K562 (cell line): ENCODE data around the gene ZNF385C. TPM values are rescaled to one million over a fixed set of nuclear protein-coding genes. Genes with fewer than 3 reads are reported as not detected.

ENCODE experiments used
- ATAC-seq: fragments of 200-7000 bp; cut with Tn5 transposase; 3 replicates; pipeline ENCODE4 v1.9.1; 2020; ENCODE audit warnings: moderate library complexity
- BruUV-seq: library from RNA; stranded (reverse); fragments of 400-500 nt; replicated peaks from 2 replicates; lab custom pipeline; 2021; lab: Mats Ljungman, UMichigan
- CTCF ChIA-PET: fragments of 300-600 bp; formaldehyde crosslinking; extraction: SDS; loops from one replicate; lab custom pipeline; 2021; ENCODE audit warnings: low intra/inter-chr PET ratio; lab: Yijun Ruan, JAX
- POLR2A ChIA-PET: fragments of 300-600, 350-650 bp; sonication (Branson Sonifier 250); formaldehyde crosslinking; extraction: SDS; loops from one replicate; lab custom pipeline; 2021; ENCODE audit warnings: antibody characterized with exemption, inconsistent platforms; lab: Yijun Ruan, JAX
- DNase-seq, 4 experiments: peaks; one replicate each; pipeline versions ENCODE4 v3.0.0 to v3.0.0-alpha.2; 2011 to 2018; ENCODE audit warnings: low spot score in 3 of 4, mixed read lengths in 3 of 4; ENCODE audit errors: extremely low read depth in 1 of 4
- FAIRE-seq: peaks from 2 replicates; lab custom pipeline; 2011; peaks lifted over from hg19 to GRCh38; lab: Jason Lieb, UNC
- H2AFZ ChIP-seq: 2 replicates; pipeline ENCODE4 v1.6.0; 2011; ENCODE audit warnings: low read depth, low read length, control low read depth, inconsistent platforms
- H3K27ac ChIP-seq: fragments of 200-600 bp; 3 replicates; pipeline ENCODE4 v1.8.0; 2011; ENCODE audit warnings: low read depth, mild to moderate bottlenecking, control low read depth, inconsistent platforms, low read length, moderate library complexity, mixed read lengths; ENCODE audit errors: extremely low read depth
- H3K27me3 ChIP-seq, 2 experiments: fragments of 300-600 bp in 1 of 2; 2 replicates in 1 of 2; 3 replicates in 1 of 2; pipeline versions ENCODE4 v1.6.0 to v1.8.0; 2011; ENCODE audit warnings: inconsistent platforms in 2 of 2, low read length in 2 of 2, mild to moderate bottlenecking in 1 of 2, mixed read lengths in 1 of 2, moderate library complexity in 1 of 2; ENCODE audit not compliant: control insufficient read depth in 2 of 2, insufficient read depth in 2 of 2
- H3K36me3 ChIP-seq: fragments of 300-600 bp; 3 replicates; pipeline ENCODE4 v1.8.0; 2011; ENCODE audit warnings: mild to moderate bottlenecking, low read length, inconsistent platforms; ENCODE audit not compliant: control insufficient read depth, insufficient read depth
- H3K4me1 ChIP-seq, 2 experiments: fragments of 200-600 bp in 1 of 2; replicated peaks in 1 of 2; 2 replicates in 1 of 2; 3 replicates in 1 of 2; pipeline versions ENCODE4 v1.5.1 to v1.8.0; 2011; ENCODE audit warnings: inconsistent platforms in 2 of 2, low read length in 2 of 2, mild to moderate bottlenecking in 1 of 2, mixed read lengths in 1 of 2, moderate library complexity in 1 of 2; ENCODE audit not compliant: control insufficient read depth in 2 of 2, insufficient read depth in 2 of 2
- H3K4me2 ChIP-seq: 2 replicates; pipeline ENCODE4 v1.6.1; 2011; ENCODE audit warnings: low read length, control low read depth, inconsistent platforms, mixed read lengths; ENCODE audit not compliant: insufficient read depth
- H3K4me3 ChIP-seq: fragments of 200-600 bp; sonication (generic), shearing (Covaris generic); 2 replicates; pipeline ENCODE4 v1.5.1; 2016; ENCODE audit warnings: control low read depth, inconsistent platforms
- H3K79me2 ChIP-seq: fragments of 200-600 bp; 3 replicates; pipeline ENCODE4 v1.8.0; 2011; ENCODE audit warnings: low read length, inconsistent platforms; ENCODE audit not compliant: control insufficient read depth, insufficient read depth
- H3K9ac ChIP-seq, 2 experiments: 2 replicates each; pipeline versions ENCODE4 v1.6.0 to v1.6.1; 2011; ENCODE audit warnings: low read depth in 2 of 2, low read length in 2 of 2, control low read depth in 1 of 2, inconsistent platforms in 1 of 2, mild to moderate bottlenecking in 1 of 2, mixed read lengths in 1 of 2; ENCODE audit not compliant: insufficient read depth in 1 of 2
- H3K9me1 ChIP-seq: one replicate; pipeline ENCODE4 v1.6.0; 2011; ENCODE audit warnings: inconsistent platforms, mild to moderate bottlenecking, low read length, moderate library complexity; ENCODE audit not compliant: control insufficient read depth, insufficient read depth
- H3K9me3 ChIP-seq: replicated peaks from 2 replicates; pipeline ENCODE4 v1.5.1; 2011; ENCODE audit warnings: low read depth, low read length, inconsistent platforms; ENCODE audit not compliant: control insufficient read depth, insufficient read depth
- H4K20me1 ChIP-seq: replicated peaks from 2 replicates; pipeline ENCODE4 v1.6.1; 2011; ENCODE audit warnings: low read length, inconsistent platforms, mixed read lengths; ENCODE audit not compliant: control insufficient read depth, insufficient read depth
- FOSL1 ChIP-seq: fragments of 200-800 bp; sonication (Bioruptor generic); conservative IDR thresholded peaks from 2 replicates; pipeline ENCODE4 v1.6.1; 2016; ENCODE audit warnings: missing genetic modification characterization, missing compliant biosample characterization
- FOXA3 ChIP-seq, 2 experiments: fragments of 450-650 bp in 1 of 2; sonication (generic) in 1 of 2; formaldehyde crosslinking; IDR thresholded peaks in 1 of 2; conservative IDR thresholded peaks in 1 of 2; 2 replicates each; pipeline versions ENCODE4 v1.4.0 to v1.8.0; 2020 to 2022; ENCODE audit warnings: mild to moderate bottlenecking in 2 of 2, missing genetic modification reagents in 1 of 2
- JUN ChIP-seq, 2 experiments: sonication (generic) in 1 of 2; formaldehyde crosslinking in 1 of 2; IDR thresholded peaks; 2 replicates each; pipeline versions ENCODE4 v1.6.1 to v1.8.0; 2012 to 2022; ENCODE audit warnings: borderline replicate concordance in 2 of 2, mild to moderate bottlenecking in 2 of 2, improper control_type of control experiment in 1 of 2, low read depth in 1 of 2, low read length in 1 of 2, missing genetic modification reagents in 1 of 2
- POLR2G ChIP-seq: fragments of 200-400 bp; formaldehyde crosslinking; IDR thresholded peaks from 2 replicates; pipeline ENCODE4 v1.6.1; 2017; ENCODE audit warnings: low read depth, mild to moderate bottlenecking, antibody characterized with exemption, low read length, moderate library complexity
- PRPF4 ChIP-seq: fragments of 200-400 bp; formaldehyde crosslinking; IDR thresholded peaks from one replicate; pipeline ENCODE4 v1.6.1; 2017; ENCODE audit warnings: low read length, low read depth, mild to moderate bottlenecking; ENCODE audit not compliant: insufficient read depth, poor library complexity, severe bottlenecking
- RBM22 ChIP-seq: fragments of 200-400 bp; formaldehyde crosslinking; IDR thresholded peaks from 2 replicates; pipeline ENCODE4 v1.6.1; 2018; ENCODE audit warnings: low read length, low read depth; ENCODE audit not compliant: poor library complexity, severe bottlenecking
- RFX7 ChIP-seq: fragments of 250-450 bp; sonication (Bioruptor Pico); IDR thresholded peaks from 2 replicates; pipeline ENCODE4 v1.5.1; 2021; ENCODE audit warnings: mild to moderate bottlenecking
- TCF7 ChIP-seq: sonication (generic); IDR thresholded peaks from 2 replicates; pipeline ENCODE4 v1.6.1; 2016; ENCODE audit warnings: antibody characterized with exemption, borderline replicate concordance
- U2AF1 ChIP-seq: fragments of 200-400 bp; formaldehyde crosslinking; optimal IDR thresholded peaks from 2 replicates; pipeline ENCODE3; 2017; ENCODE audit warnings: mild to moderate bottlenecking, low read depth, low read length, moderate library complexity
- ZNF263 ChIP-seq: sonication (generic); formaldehyde crosslinking; IDR thresholded peaks from 2 replicates; pipeline ENCODE4 v1.8.0; 2022; ENCODE audit warnings: mild to moderate bottlenecking, missing genetic modification reagents, borderline replicate concordance
- ZNF778 ChIP-seq: fragments of 450-650 bp; formaldehyde crosslinking; IDR thresholded peaks from 2 replicates; pipeline ENCODE4 v1.4.0; 2020; ENCODE audit warnings: mild to moderate bottlenecking, moderate library complexity
- WGBS: fragments of 100-300 bp; shearing (Covaris generic); methylation state at CpG from one replicate; pipeline ENCODE4 v1.1.6; 2016; ENCODE audit warnings: low coverage, mixed read lengths; ENCODE audit not compliant: insufficient coverage; ENCODE audit errors: missing lambda C conversion rate; 5-methylcytosine and 5-hydroxymethylcytosine counted together
- in situ Hi-C: fragments of 300-500 bp; cut with MboI; formaldehyde crosslinking; loops from 4 replicates; pipeline ENCODE4 v1.15.0; 2018; ENCODE audit warnings: inconsistent platforms, mixed read lengths
- intact Hi-C: fragments of 100-400 bp; cut with micrococcal nuclease; formaldehyde crosslinking; loops from 2 replicates; pipeline ENCODE4 v1.14.2; 2022
- polyA plus RNA-seq, 8 experiments: library from polyadenylated mRNA; depleted of rRNA in 4 of 8; stranded (reverse) in 5 of 8; unstranded in 3 of 8; fragments of >200 nt; fragmentation: Nextera tagmentation in 2 of 8; fragmentation: Illumina TruSeq in 1 of 8; extraction: Ambion mirVana in 2 of 8; extraction: Trizol in 1 of 8; gene quantifications; 2 replicates each; pipeline versions ENCODE4 v1.2.1 to v1.2.3, GENCODE V29; 2011 to 2014; ENCODE audit warnings: inconsistent platforms in 1 of 8, missing spikeins in 1 of 8
- total RNA-seq, 7 experiments: library from RNA; depleted of rRNA in 6 of 7; stranded (reverse); fragments of >200 nt in 6 of 7; fragmentation: Illumina TruSeq in 2 of 7; extraction: Trizol in 2 of 7; gene quantifications; 2 replicates each; pipeline versions ENCODE4 v1.2.1 to v1.2.3, GENCODE V29; 2011 to 2021; ENCODE audit warnings: low replicate concordance in 1 of 7
- TF ChIP-seq, protein P1 (sequence below): fragments of 250-450 bp; sonication (Bioruptor Pico); IDR thresholded peaks from 2 replicates; pipeline ENCODE4 v1.8.0; 2022; ENCODE audit warnings: inconsistent platforms, mild to moderate bottlenecking, moderate library complexity, borderline replicate concordance
- TF ChIP-seq, protein P2 (sequence below): fragments of 450-650 bp; IDR thresholded peaks from 2 replicates; pipeline ENCODE4 v1.6.1; 2016
- TF ChIP-seq, protein P3 (sequence below): sonication (generic); formaldehyde crosslinking; IDR thresholded peaks from 2 replicates; pipeline ENCODE4 v1.8.0; 2022; ENCODE audit warnings: missing genetic modification reagents, mild to moderate bottlenecking, moderate library complexity, borderline replicate concordance
- TF ChIP-seq, protein P4 (sequence below), 3 experiments: IDR thresholded peaks in 2 of 3; conservative IDR thresholded peaks in 1 of 3; 2 replicates each; pipeline ENCODE4 v1.5.1; 2011 to 2012; ENCODE audit warnings: low read length in 3 of 3, mild to moderate bottlenecking in 3 of 3, control low read depth in 2 of 3, improper control_type of control experiment in 1 of 3, inconsistent platforms in 1 of 3, low read depth in 1 of 3, mixed read lengths in 1 of 3, moderate library complexity in 1 of 3; ENCODE audit not compliant: insufficient read depth in 2 of 3

ZNF385C gene
- total and polyA plus RNA-seq, 9 of the 15 experiments (the other 6 are each of a cell fraction or from before 2014, with no cell fraction given), result 0.03 to 0.35 (median 0.18) TPM; not detected in 1

DNA sequence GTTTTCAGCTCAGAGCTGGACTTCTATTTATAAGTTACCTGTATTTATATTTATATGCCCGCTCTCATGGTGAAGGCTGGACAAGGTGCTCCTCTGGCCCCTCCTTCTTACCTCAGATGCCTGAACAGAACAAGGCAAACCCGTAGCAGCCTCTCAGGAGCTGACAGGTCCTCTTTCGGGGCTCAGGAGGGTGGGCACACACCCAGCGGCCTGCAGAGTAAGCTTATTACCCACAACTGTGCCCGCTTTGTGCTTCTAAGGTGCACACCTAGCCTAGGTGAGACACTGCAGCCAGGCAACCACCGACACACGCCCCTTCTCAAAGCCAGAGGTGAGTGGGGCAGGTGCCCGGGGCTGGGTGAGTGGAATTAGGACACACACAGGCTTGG, 73.1 kb downstream of the ZNF385C start:
- DNase-seq (no peak), ATAC-seq (no peak; the same call in 2 of the 3 replicates), FAIRE-seq (no peak)
- peaks cover 13% of the 10 kb centered on the region for H3K79me2 ChIP-seq
- intact Hi-C loops (loop anchor here (2.0 to 5.0 kb wide), 2 partner anchors 58 to 92 kb away; partner anchors contain the start of gene CNP), in situ Hi-C loops (loop anchor here (5.0 kb wide), 1 partner anchor 87 kb away; the partner anchor contains the start of gene DHX58)
- H3K9ac ChIP-seq, result peak overlapping the region in 1 of 2 experiments; percentile 46; a peak in 2 of 4 replicates
- H3K36me3 ChIP-seq, result peaks cover 34% of the 10 kb centered on the region
- no peaks in the 10 kb centered on the region for H4K20me1 ChIP-seq
- H3K27ac ChIP-seq, result peak overlapping the region; percentile 84; the same call in 2 of the 3 replicates
- H3K4me2 ChIP-seq, result peak overlapping the region; percentile 14; the same call in 1 of the 2 replicates
- H3K9me3 ChIP-seq, result no peaks in the 10 kb centered on the region
- H3K9me1 ChIP-seq, result no peaks in the 10 kb centered on the region
- POLR2A ChIA-PET, result interaction anchor here (1.2 to 4.1 kb wide), 5 partner anchors 8 to 346 kb away, joined by 3 to 29 read pairs (median 4); partner anchors contain the start of gene DNAJC7
- H3K4me1 ChIP-seq, result peaks cover 41 to 51% of the 10 kb centered on the region in 2 experiments
- CTCF ChIA-PET, result interaction anchor here (0.6 to 2.3 kb wide), 4 partner anchors 13 to 91 kb away, joined by 3 to 23 read pairs (median 7); no protein-coding TSS in a partner anchor
- BruUV-seq, result no TSS peak
- no peaks in the 10 kb centered on the region for H3K27me3 ChIP-seq
- H3K4me3 ChIP-seq, result no peak overlapping the region
- H2AFZ ChIP-seq, result peak overlapping the region; percentile 62; the same call in 1 of the 2 replicates
- WGBS, result 53% methylated on average over 7 of the region's 8 CpGs
- no peak for TF ChIP-seq U2AF1
- TF ChIP-seq FOXA3 (CRISPR knock-in tag; conservative IDR thresholded peaks at IDR 0.05 in 1 of 2, IDR thresholded peaks at IDR 0.05 in 1 of 2), result no peak
- TF ChIP-seq TCF7, result no peak
- peak; percentile 55 for TF ChIP-seq POLR2G
- no peak for TF ChIP-seq FOSL1 (tag)
- TF ChIP-seq, protein P1, sequence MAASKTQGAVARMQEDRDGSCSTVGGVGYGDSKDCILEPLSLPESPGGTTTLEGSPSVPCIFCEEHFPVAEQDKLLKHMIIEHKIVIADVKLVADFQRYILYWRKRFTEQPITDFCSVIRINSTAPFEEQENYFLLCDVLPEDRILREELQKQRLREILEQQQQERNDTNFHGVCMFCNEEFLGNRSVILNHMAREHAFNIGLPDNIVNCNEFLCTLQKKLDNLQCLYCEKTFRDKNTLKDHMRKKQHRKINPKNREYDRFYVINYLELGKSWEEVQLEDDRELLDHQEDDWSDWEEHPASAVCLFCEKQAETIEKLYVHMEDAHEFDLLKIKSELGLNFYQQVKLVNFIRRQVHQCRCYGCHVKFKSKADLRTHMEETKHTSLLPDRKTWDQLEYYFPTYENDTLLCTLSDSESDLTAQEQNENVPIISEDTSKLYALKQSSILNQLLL, result no peak
- no peak for TF ChIP-seq ZNF778
- TF ChIP-seq, protein P2, sequence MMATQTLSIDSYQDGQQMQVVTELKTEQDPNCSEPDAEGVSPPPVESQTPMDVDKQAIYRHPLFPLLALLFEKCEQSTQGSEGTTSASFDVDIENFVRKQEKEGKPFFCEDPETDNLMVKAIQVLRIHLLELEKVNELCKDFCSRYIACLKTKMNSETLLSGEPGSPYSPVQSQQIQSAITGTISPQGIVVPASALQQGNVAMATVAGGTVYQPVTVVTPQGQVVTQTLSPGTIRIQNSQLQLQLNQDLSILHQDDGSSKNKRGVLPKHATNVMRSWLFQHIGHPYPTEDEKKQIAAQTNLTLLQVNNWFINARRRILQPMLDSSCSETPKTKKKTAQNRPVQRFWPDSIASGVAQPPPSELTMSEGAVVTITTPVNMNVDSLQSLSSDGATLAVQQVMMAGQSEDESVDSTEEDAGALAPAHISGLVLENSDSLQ, result no peak
- peak; percentile 17; the same call in 1 of the 2 replicates for TF ChIP-seq ZNF263 (CRISPR knock-in tag)
- TF ChIP-seq PRPF4, result no peak
- TF ChIP-seq, protein P3, sequence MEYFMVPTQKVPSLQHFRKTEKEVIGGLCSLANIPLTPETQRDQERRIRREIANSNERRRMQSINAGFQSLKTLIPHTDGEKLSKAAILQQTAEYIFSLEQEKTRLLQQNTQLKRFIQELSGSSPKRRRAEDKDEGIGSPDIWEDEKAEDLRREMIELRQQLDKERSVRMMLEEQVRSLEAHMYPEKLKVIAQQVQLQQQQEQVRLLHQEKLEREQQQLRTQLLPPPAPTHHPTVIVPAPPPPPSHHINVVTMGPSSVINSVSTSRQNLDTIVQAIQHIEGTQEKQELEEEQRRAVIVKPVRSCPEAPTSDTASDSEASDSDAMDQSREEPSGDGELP, result 0 out of 2 replicates have a peak, but pooled peaks have one; percentile 7
- no peak for TF ChIP-seq RFX7 (CRISPR knock-in tag)
- TF ChIP-seq JUN (IDR thresholded peaks at IDR 0.05; ENCODE audit: borderline replicate concordance, low read depth, low read length), result no peak
- TF ChIP-seq JUN (CRISPR knock-in tag; IDR thresholded peaks at IDR 0.05; ENCODE audit: borderline replicate concordance), result no peak
- TF ChIP-seq RBM22, result no peak
- TF ChIP-seq, protein P4, sequence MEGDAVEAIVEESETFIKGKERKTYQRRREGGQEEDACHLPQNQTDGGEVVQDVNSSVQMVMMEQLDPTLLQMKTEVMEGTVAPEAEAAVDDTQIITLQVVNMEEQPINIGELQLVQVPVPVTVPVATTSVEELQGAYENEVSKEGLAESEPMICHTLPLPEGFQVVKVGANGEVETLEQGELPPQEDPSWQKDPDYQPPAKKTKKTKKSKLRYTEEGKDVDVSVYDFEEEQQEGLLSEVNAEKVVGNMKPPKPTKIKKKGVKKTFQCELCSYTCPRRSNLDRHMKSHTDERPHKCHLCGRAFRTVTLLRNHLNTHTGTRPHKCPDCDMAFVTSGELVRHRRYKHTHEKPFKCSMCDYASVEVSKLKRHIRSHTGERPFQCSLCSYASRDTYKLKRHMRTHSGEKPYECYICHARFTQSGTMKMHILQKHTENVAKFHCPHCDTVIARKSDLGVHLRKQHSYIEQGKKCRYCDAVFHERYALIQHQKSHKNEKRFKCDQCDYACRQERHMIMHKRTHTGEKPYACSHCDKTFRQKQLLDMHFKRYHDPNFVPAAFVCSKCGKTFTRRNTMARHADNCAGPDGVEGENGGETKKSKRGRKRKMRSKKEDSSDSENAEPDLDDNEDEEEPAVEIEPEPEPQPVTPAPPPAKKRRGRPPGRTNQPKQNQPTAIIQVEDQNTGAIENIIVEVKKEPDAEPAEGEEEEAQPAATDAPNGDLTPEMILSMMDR (IDR thresholded peaks at IDR 0.05 in 2 of 3, conservative IDR thresholded peaks at IDR 0.05 in 1 of 3; ENCODE audit: insufficient read depth in 2 of 3, low read depth in 1 of 3, low read length in 3 of 3), result peak in 1 of 3 experiments; percentile 5; a peak in 1 of 6 replicates
